ENCODE measurements around the gene CFAP20. TPM values are rescaled to one million over a fixed set of nuclear protein-coding genes. Genes with fewer than 3 reads are reported as not detected.

CFAP20 gene
- total RNA-seq, 1 experiment from 2014 or later = 81.6 TPM

DNA sequence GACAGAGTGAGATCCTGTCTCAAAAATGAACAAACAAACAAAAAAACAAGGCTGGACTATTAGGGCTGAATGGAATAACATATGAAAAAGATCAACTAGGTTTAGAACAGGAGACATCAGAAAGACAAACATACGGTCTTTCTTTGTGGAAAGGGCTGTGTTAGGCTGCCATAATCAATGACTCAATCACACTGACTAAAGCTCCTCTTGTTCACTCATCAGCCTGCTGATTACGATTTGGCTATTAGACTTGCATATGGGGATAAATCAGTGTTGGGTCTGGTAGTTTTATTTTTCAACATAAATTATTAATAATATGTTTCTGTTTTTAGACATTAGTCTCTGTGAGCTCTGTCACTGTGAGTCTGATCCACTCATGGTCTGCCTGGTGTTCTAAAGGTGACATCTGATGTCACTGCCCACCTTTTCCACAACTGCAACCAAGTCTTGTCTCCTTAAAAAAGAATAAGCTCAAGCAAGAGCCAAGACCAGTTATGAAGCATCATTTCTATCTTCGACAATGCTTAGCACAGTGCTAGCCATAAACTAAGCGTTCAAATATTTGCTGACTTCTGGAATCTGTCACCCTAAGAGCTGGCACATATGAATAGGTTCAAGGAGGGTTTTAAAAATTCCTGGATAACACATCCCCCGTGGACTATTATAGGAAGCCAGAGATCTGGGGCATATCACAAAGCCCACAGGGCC lies 10.2 kb downstream of the CFAP20 start:
- Histone ChIP-seq H3K4me3 (ENCODE audit: low read depth, low read length, poor library complexity, severe bottlenecking) (no peak overlapping the region), H3K27ac (ENCODE audit: low read depth, low read length, poor library complexity, severe bottlenecking) (peak overlapping the region; percentile 56), H3K9me3 (ENCODE audit: low read depth, low read length, poor library complexity, severe bottlenecking) (no peaks in the 10 kb centered on the region), H3K27me3 (replicated peaks; ENCODE audit: insufficient read depth, low read depth, low read length, poor library complexity) (no peaks in the 10 kb centered on the region), H3K4me1 (ENCODE audit: insufficient read depth, low read length, poor library complexity, severe bottlenecking) (peaks cover 42% of the 10 kb centered on the region), H3K36me3 (ENCODE audit: insufficient read depth, low read length, poor library complexity, severe bottlenecking) (peaks cover 28% of the 10 kb centered on the region)
- BruUV-seq (replicated peaks) = no TSS peak
- TF ChIP-seq, protein P1, sequence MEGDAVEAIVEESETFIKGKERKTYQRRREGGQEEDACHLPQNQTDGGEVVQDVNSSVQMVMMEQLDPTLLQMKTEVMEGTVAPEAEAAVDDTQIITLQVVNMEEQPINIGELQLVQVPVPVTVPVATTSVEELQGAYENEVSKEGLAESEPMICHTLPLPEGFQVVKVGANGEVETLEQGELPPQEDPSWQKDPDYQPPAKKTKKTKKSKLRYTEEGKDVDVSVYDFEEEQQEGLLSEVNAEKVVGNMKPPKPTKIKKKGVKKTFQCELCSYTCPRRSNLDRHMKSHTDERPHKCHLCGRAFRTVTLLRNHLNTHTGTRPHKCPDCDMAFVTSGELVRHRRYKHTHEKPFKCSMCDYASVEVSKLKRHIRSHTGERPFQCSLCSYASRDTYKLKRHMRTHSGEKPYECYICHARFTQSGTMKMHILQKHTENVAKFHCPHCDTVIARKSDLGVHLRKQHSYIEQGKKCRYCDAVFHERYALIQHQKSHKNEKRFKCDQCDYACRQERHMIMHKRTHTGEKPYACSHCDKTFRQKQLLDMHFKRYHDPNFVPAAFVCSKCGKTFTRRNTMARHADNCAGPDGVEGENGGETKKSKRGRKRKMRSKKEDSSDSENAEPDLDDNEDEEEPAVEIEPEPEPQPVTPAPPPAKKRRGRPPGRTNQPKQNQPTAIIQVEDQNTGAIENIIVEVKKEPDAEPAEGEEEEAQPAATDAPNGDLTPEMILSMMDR (conservative IDR thresholded peaks at IDR 0.05; ENCODE audit: low read depth, low read length) = no peak
- TF ChIP-seq EZH2 (IDR thresholded peaks at IDR 0.05; ENCODE audit: borderline replicate concordance, low read depth, low read length, poor library complexity, severe bottlenecking) = no peak
- ChIA-PET CTCF (interaction anchor here (0.8 kb wide), 1 partner anchor 93 kb away, joined by 3 read pairs; the partner anchor contains the start of gene MMP15), POLR2A (ENCODE audit: low non-redundant PET) (interaction anchor here (0.6 kb wide), 1 partner anchor 14 kb away, joined by 5 read pairs; no protein-coding TSS in a partner anchor)
- no peak for DNase-seq (ENCODE audit: low spot score)
- intact Hi-C loops (cut with micrococcal nuclease; ENCODE audit: unreplicated experiment) = no loop called here

DNA sequence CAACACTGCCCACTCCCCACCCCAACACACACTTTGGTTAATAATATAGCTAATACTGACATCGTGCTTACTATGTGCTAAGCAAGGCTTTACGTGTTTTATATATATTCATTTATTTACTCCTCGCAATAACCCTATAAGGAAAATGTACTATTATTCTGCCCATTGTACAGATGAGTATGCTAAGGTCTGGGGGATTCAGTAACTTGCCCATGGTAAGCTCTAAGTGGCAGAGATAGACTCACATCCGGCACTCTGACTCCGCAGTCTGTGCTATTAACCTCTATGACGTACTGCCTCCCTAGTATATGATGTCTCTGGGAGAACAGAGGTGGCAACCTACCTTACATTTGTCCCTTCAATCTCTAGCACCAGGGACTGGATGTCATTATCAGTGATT lies 12.7 kb downstream of the CFAP20 start:
- Histone ChIP-seq H3K27ac (ENCODE audit: low read depth, low read length, poor library complexity, severe bottlenecking) (no peak overlapping the region), H3K4me3 (ENCODE audit: low read depth, low read length, poor library complexity, severe bottlenecking) (no peak overlapping the region), H3K27me3 (replicated peaks; ENCODE audit: insufficient read depth, low read depth, low read length, poor library complexity) (no peaks in the 10 kb centered on the region), H3K36me3 (ENCODE audit: insufficient read depth, low read length, poor library complexity, severe bottlenecking) (peaks cover 42% of the 10 kb centered on the region), H3K4me1 (ENCODE audit: insufficient read depth, low read length, poor library complexity, severe bottlenecking) (peaks cover 30% of the 10 kb centered on the region), H3K9me3 (ENCODE audit: low read depth, low read length, poor library complexity, severe bottlenecking) (no peaks in the 10 kb centered on the region)
- POLR2A ChIA-PET (ENCODE audit: low non-redundant PET) = no interaction called here
- CTCF ChIA-PET = no interaction called here
- no peak for DNase-seq (ENCODE audit: low spot score)
- BruUV-seq (replicated peaks) = no TSS peak
- TF ChIP-seq EZH2 (IDR thresholded peaks at IDR 0.05; ENCODE audit: borderline replicate concordance, low read depth, low read length, poor library complexity, severe bottlenecking) = no peak
- TF ChIP-seq, protein P1 (conservative IDR thresholded peaks at IDR 0.05; ENCODE audit: low read depth, low read length) = no peak
- intact Hi-C loops (cut with micrococcal nuclease; ENCODE audit: unreplicated experiment) = no loop called here

DNA sequence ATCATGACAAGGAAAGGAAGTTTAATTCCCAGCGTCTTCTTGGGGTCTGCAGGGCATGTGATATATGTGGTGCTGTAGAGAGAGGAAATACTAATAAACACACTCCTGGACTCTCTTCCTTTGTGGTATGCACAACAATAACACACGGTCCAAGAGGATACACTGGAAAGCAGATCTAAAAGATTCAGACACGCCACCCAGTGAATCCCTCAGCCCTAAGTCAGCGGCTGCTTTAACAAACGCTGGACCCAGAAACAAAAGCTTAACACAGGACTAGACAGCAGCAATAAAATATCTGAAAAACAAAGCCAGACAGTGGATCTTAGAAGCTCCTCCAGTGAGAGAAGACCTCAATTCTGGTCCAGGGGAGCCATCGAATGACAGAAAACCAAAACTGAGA lies 13.1 kb downstream of the CFAP20 start:
- BruUV-seq (replicated peaks) = no TSS peak

More for the DNA sequence above, 13.1 kb downstream of the CFAP20 start:
- no peaks in the 10 kb centered on the region for H3K27me3 ChIP-seq (replicated peaks; ENCODE audit: insufficient read depth, low read depth, low read length, poor library complexity)
- no peaks in the 10 kb centered on the region for H3K9me3 ChIP-seq (ENCODE audit: low read depth, low read length, poor library complexity, severe bottlenecking)
- peaks cover 42% of the 10 kb centered on the region for H3K36me3 ChIP-seq (ENCODE audit: insufficient read depth, low read length, poor library complexity, severe bottlenecking)
- no peak overlapping the region for H3K27ac ChIP-seq (ENCODE audit: low read depth, low read length, poor library complexity, severe bottlenecking)
- no peak for DNase-seq (ENCODE audit: low spot score)
- CTCF ChIA-PET = no interaction called here
- no peak overlapping the region for H3K4me3 ChIP-seq (ENCODE audit: low read depth, low read length, poor library complexity, severe bottlenecking)
- peaks cover 26% of the 10 kb centered on the region for H3K4me1 ChIP-seq (ENCODE audit: insufficient read depth, low read length, poor library complexity, severe bottlenecking)
- intact Hi-C loops (cut with micrococcal nuclease; ENCODE audit: unreplicated experiment) = no loop called here
- POLR2A ChIA-PET (ENCODE audit: low non-redundant PET) = no interaction called here
- TF ChIP-seq, protein P1 (conservative IDR thresholded peaks at IDR 0.05; ENCODE audit: low read depth, low read length) = no peak
- no peak for TF ChIP-seq EZH2 (IDR thresholded peaks at IDR 0.05; ENCODE audit: borderline replicate concordance, low read depth, low read length, poor library complexity, severe bottlenecking)

Data from A673 (cell line).